Muscle of arm (tissue), 12 donors: ENCODE results near the gene TSC22D1. TPM values are rescaled to one million over a fixed set of nuclear protein-coding genes. Genes with fewer than 3 reads are reported as not detected.
"Not testable (repeated sequence)": the region's sequence is repeated elsewhere in the genome, so short reads cannot be mapped to it uniquely, and the experiment has no call there.

ENCODE experiments used
- DNase-seq: peaks from one replicate; pipeline ENCODE4 v3.0.0-alpha.2; 2013
- polyA plus RNA-seq, 12 donors: library from polyadenylated mRNA; unstranded; fragments of 120-200 nt; gene quantifications; one replicate each; pipeline ENCODE4 v1.2.1, GENCODE V29; 2013; ENCODE audit not compliant: insufficient read length in 12 of 12

TSC22D1 gene
- polyA plus RNA-seq, 12 donors = 71.7 to 107 (median 85.2) TPM; not detected in 1

DNA sequence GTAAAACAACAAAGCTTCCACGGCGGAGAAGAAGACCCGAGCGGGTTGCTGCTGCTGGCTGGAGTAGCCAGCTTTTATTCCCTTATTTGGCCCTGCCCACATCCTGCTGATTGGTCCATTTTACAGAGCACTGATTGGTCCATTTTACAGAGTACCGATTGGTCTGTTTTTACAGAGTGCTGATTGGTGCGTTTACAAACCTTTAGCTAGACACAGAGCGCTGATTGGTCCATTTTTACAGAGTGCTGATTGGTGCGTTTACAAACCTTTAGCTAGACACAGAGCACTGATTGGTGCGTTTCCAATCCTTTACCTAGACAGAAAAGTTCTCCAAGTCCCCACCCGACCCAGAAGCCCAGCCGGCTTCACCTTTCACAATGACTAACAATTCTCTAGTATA lies 119.9 kb downstream of the TSC22D1 start:
- not testable (repeated sequence) for DNase-seq

DNA sequence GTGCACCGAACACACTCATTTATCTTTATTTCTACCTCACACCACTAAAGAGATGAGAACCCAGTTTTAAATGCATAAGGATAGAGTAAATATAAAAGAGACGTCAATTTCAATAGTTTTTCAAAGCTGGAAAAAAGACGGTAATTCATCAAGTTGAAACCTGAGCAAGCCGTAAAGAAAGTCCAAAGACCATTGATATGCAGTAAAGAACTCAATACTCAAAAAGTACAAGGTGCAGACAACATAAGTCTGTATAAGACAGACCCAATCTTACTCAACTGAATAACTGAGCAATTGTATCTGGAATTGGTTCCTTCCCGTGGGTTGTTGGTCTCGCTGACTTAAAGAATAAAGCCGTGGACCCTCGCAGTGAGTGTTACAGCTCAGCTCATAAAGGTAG lies 120.4 kb downstream of the TSC22D1 start:
- DNase-seq = no peak

DNA sequence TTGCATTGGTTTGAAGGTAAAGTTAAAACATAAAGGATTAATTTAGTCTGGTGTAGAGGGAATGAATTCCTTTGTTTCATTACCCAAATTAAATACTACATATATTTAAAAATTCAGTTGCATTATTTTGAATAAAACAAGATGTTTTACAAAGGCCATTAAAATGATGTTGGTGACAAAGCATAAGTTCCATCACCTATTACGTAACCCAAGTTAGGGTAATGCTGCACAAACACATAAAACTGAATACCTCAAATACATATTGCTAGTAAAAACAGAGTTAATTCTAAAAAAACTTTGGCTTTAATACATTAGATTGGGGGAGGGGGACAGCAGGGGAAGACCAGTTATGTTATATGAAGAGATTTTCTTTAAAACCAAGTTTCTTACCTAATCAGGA lies 122.2 kb downstream of the TSC22D1 start:
- DNase-seq = no peak

DNA sequence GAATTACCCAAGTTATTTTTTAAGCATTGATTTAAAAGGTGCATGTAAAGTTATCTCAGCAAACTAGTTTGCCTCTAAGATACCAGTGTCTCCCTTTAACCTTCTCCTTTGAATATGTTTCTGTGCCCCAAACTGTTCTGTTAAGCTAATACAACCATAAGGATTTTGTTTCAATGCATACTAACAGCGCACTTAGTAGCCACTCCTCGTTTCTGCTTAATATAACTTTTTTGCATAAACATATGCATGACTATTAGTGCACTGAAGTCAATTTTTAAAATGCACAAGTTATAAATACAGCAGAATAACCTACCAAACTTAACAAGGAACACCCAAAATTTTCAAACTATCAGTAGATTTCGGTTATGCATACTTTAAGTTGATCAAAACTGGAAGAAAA lies 123.1 kb downstream of the TSC22D1 start:
- no peak for DNase-seq

GRCh38 chr13:44452418-44452817 lies 123.7 kb downstream of the TSC22D1 start:
- DNase-seq = no peak

DNA sequence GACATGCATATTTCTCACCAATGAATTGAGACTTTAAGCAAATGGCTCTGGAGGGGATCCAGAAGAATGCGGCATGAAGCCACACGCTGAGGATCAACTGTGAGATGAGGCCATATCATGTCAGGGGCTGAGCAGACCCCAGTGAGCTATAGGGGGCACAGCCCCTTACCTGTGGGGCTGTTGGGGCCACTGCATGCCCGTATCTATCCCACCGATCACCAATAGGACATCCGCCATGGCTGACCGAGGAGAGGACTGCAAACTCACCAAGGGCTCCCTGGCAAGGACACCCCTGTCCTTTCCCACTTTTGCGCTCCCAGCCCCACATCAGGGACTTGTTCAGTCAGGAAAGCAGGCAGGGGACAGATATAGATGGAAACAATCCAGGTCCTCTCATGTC lies 124.5 kb downstream of the TSC22D1 start:
- no peak for DNase-seq

DNA sequence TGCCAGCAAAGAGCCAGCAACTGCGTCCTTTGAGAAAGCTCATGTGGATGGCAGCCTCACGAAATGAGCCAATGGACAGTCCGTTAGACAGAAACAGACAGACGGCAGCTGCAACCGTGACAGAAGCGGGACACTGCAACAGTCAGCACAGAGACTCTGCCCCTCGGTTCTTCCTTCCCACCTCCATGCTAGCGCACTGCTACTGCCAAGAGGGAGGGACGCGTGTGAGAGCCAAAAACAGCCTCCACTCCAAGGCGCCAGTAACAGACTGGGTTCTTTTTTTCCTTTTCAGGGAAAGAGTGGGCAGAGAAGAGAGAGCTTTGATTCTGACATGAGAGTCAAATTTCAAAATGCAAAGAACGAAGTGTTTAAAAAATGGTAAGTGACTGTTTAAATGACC lies 125.0 kb downstream of the TSC22D1 start:
- no peak for DNase-seq

GRCh38 chr13:44449999-44450821 lies 125.9 kb downstream of the TSC22D1 start:
- DNase-seq = no peak

DNA sequence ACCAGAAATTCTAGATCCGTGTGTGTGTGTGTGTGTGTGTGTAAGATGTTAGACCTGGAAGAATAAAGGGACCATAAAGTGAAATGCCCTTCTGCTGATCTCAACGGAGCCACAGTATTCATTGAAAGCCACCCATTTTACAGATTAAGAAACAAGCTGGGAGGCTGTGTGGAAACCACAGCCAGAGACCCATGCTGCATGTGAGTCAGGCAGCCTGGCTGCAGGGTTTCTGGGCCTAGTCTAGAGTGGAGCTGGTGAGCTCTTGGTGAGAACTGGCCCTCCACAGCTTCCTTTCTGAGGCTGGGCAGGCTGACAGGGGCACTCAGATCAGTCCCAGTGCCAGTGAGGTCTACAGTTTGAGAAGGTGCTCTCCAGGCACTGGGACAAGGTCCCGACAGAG lies 127.3 kb downstream of the TSC22D1 start:
- DNase-seq = no peak

DNA sequence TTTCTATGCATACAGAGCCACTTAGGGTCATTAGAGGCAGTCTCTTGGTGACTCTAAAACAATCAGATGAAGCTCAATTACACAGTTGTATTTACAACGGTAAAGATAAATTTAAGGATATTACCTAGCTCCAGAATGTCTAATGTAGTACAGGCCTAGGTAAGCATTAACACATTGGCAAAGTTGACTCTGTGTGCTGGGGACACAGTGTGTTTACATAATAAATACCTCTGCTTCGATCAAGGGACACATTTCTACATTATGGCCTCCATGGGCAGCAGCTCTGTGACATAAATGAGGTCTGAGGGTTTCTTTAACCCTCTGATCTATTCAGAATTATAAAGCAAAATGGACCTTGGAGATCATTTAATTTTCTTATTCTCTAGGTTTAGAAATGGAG lies 127.8 kb downstream of the TSC22D1 start:
- no peak for DNase-seq

- DNase-seq = no peak
Measured at GRCh38 chr13:44447783-44448321, 128.3 kb downstream of the TSC22D1 start.

DNA sequence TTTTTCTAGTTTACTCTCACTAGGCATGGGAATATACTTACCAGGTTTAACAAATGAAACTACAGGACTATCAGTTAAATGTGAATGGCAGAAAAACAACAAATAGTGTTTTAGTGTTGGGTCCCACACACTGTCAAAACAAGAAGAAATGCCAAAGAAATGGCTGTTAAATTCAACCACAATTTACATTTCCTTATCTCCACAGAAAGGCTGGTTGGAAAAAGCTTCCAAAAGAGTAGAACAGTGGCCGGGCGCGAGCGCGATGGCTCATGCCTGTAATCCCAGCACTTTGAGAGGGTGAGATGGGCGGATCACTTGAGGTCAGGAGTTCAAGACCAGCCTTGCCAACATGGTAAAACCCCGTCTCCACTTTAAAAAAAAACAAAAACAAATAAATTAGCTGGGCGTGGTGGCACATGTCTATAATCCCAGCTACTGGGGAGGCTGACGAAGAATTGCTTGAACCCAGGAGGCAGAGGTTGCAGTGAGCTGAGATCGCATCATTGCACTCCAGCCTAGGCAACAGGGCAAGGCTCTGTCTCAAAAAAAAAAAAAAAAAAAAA lies 136.0 kb downstream of the TSC22D1 start:
- DNase-seq = no peak

DNA sequence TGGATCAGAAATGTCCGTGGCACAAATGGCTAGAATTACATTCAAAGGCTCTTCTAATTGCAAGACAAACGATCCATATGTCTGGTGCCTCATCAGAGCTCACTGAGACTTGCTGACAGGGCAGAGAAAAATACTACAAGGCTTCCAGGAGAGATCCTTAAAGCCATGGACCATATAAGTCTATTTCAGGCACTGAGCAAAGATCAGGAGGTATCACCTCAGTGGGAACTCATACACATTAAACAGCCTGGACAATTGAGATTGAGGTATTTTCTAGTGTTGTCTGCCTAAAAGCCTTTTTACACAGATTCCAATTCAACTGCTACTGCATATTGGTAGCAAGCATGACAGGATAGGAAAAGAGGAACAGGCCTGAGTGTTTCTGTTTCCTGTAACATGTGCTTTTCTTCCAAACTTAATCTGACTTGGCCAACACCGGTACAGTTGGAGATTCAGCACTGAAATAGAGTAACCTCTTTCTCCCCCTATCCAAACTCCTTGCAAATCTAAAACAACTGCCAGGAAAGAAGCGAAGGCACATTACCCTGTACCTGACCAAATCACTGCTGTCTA lies 136.6 kb downstream of the TSC22D1 start:
- no peak for DNase-seq

DNA sequence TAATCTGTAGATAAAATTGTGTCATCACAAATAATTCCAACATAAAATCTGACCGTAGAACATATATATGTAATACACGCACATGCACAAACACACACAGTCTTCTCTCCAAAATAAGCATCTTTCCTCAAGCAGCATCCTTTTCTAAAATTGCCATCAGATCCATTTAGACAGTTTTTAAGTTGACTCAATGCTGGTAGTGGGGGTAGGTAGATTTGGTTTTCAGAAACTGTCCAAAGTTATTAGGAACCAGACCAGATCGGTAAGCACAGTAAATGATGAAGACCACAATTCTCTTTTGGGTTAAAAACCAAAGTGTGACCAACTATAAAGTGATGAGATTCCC lies 137.9 kb downstream of the TSC22D1 start:
- DNase-seq = no peak

DNA sequence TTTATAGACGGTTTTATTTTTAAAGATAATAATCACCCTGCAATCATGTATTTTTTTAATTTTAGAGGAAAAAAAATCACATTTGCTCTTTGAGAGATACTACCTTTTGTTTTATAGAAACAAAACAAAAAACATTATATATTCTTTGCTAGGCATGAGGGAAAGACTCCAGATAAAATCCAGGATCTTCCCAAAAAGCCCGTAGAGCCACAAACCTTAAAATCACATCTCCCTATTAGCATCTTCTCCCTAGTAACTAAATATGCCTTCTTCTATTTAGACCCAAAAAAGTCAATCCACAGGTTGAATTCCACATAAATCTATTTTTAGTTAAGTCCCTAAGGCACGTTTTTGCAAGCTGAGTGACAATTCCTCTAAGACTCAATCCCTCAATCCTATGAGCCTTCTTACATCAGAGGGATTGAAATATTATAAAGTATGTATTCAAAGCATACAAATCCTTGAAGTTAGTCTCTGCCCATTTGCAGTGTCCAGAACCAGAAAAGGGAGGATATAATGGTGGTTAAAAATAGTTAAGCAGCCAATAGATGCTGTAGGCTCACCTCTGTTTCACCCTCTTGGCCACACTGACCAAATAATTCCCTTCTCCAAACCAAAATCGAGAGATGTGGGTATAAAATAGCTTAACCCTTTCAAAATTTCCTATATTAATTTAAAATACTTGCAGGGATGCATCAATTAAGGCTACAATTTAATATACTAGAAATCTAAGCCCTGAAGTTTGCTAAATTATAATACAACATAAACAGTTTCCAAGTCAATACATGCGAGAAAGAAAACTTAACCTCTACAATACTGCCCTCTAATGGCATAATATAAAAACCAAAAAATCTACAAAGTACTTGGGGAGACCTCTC lies 138.5 kb downstream of the TSC22D1 start:
- DNase-seq = peak; percentile 46

GRCh38 chr13:44436589-44437337 lies 139.4 kb downstream of the TSC22D1 start:
- peak; percentile 97 for DNase-seq

- DNase-seq = no peak
Measured at GRCh38 chr13:44435919-44436510, 140.1 kb downstream of the TSC22D1 start.

- DNase-seq = peak; percentile 98
Measured at GRCh38 chr13:44435142-44435918, 140.8 kb downstream of the TSC22D1 start.

GRCh38 chr13:44434766-44435141 lies 141.4 kb downstream of the TSC22D1 start:
- DNase-seq = no peak
